Fibroblast of the conjunctiva (primary cell): ENCODE data around the gene SLCO2A1.

Experiments used
- DNase-seq: peaks from one replicate; pipeline ENCODE4 v3.0.0-alpha.2; 2010; ENCODE audit warnings: low read depth

Gene SLCO2A1

GRCh38 chr3:133949438-133949837 is 80.3 kb downstream of the SLCO2A1 start:
- no peak for DNase-seq

GRCh38 chr3:133948996-133949395 is 80.7 kb downstream of the SLCO2A1 start:
- DNase-seq: no peak

- DNase-seq: no peak
These were observed 81.5 kb downstream of the SLCO2A1 start for GRCh38 chr3:133948131-133948810.

GRCh38 chr3:133945381-133946095 is 84.2 kb downstream of the SLCO2A1 start:
- no peak for DNase-seq

- DNase-seq: peak; percentile 92
These were observed 84.9 kb downstream of the SLCO2A1 start for GRCh38 chr3:133944641-133945380.

GRCh38 chr3:133944181-133944580 is 85.5 kb downstream of the SLCO2A1 start:
- no peak for DNase-seq

GRCh38 chr3:133943639-133944141 is 86.0 kb downstream of the SLCO2A1 start:
- DNase-seq: no peak

- no peak for DNase-seq
These were observed 86.6 kb downstream of the SLCO2A1 start for GRCh38 chr3:133943031-133943535.

GRCh38 chr3:133941415-133941821 is 88.3 kb downstream of the SLCO2A1 start:
- no peak for DNase-seq

- no peak for DNase-seq
These were observed 89.2 kb downstream of the SLCO2A1 start for GRCh38 chr3:133940536-133940935.

- DNase-seq: no peak
These were observed 90.3 kb downstream of the SLCO2A1 start for GRCh38 chr3:133939463-133939835.

- no peak for DNase-seq
These were observed 90.8 kb downstream of the SLCO2A1 start for GRCh38 chr3:133938770-133939462.

GRCh38 chr3:133937756-133938601 is 91.7 kb downstream of the SLCO2A1 start:
- DNase-seq: peak; percentile 61

GRCh38 chr3:133937061-133937686 is 92.6 kb downstream of the SLCO2A1 start:
- DNase-seq: no peak

GRCh38 chr3:133935843-133936769 is 93.6 kb downstream of the SLCO2A1 start:
- no peak for DNase-seq

GRCh38 chr3:133934996-133935842 is 94.5 kb downstream of the SLCO2A1 start:
- DNase-seq: no peak

- no peak for DNase-seq
These were observed 95.4 kb downstream of the SLCO2A1 start for GRCh38 chr3:133934073-133934970.
